Stimulated activated naive CD4-positive, alpha-beta T cell (primary cell): ENCODE measurements around the gene SH3PXD2B.
"Not testable (repeated sequence)": the region's sequence is repeated elsewhere in the genome, so short reads cannot be mapped to it uniquely, and the experiment has no call there.

Experiments
- DNase-seq, 6 experiments: peaks; one replicate each; lab custom pipeline; 2025; lab: John Stamatoyannopoulos, UW

The SH3PXD2B gene

GRCh38 chr5:172399826-172400225 is 54.5 kb downstream of the SH3PXD2B start:
- DNase-seq, result no peak

- no peak for DNase-seq
These were observed 55.0 kb downstream of the SH3PXD2B start for GRCh38 chr5:172399336-172399735.

- not testable (repeated sequence) for DNase-seq
These were observed 55.7 kb downstream of the SH3PXD2B start for GRCh38 chr5:172398645-172399044.

GRCh38 chr5:172396994-172397393 is 57.3 kb downstream of the SH3PXD2B start:
- DNase-seq, result not testable (repeated sequence)

GRCh38 chr5:172396220-172396619 is 58.1 kb downstream of the SH3PXD2B start:
- DNase-seq, result no peak

- DNase-seq, result no peak
These were observed 58.8 kb downstream of the SH3PXD2B start for GRCh38 chr5:172395483-172395882.

GRCh38 chr5:172389578-172390112 is 64.7 kb downstream of the SH3PXD2B start:
- no peak for DNase-seq

- no peak for DNase-seq
These were observed 66.0 kb downstream of the SH3PXD2B start for GRCh38 chr5:172388246-172388733.

GRCh38 chr5:172385707-172386106 is 68.6 kb downstream of the SH3PXD2B start:
- DNase-seq, result no peak

- no peak for DNase-seq
These were observed 69.2 kb downstream of the SH3PXD2B start for GRCh38 chr5:172385010-172385563.

- no peak for DNase-seq
These were observed 71.0 kb downstream of the SH3PXD2B start for GRCh38 chr5:172383191-172383802.

GRCh38 chr5:172380987-172381643 is 73.2 kb downstream of the SH3PXD2B start:
- DNase-seq, result no peak

GRCh38 chr5:172380301-172380986 is 73.9 kb downstream of the SH3PXD2B start:
- DNase-seq, result no peak

GRCh38 chr5:172379481-172379880 is 74.8 kb downstream of the SH3PXD2B start:
- DNase-seq, result no peak

- no peak for DNase-seq
These were observed 76.5 kb downstream of the SH3PXD2B start for GRCh38 chr5:172377856-172378255.

- no peak for DNase-seq
These were observed 76.9 kb downstream of the SH3PXD2B start for GRCh38 chr5:172377438-172377837.

- no peak for DNase-seq
These were observed 79.5 kb downstream of the SH3PXD2B start for GRCh38 chr5:172374783-172375182.

- DNase-seq, result no peak
These were observed 80.6 kb downstream of the SH3PXD2B start for GRCh38 chr5:172373680-172374079.

- DNase-seq, result no peak
These were observed 82.6 kb downstream of the SH3PXD2B start for GRCh38 chr5:172371684-172372083.

- DNase-seq, result no peak
These were observed 83.4 kb downstream of the SH3PXD2B start for GRCh38 chr5:172370648-172371545.

- no peak for DNase-seq
These were observed 84.1 kb downstream of the SH3PXD2B start for GRCh38 chr5:172370237-172370640.
